Suprapubic skin (tissue), 4 donors: ENCODE data around the gene CEP70.

Source experiments
- CTCF ChIP-seq, 2 donors: fragments of 200-600 bp in 1 of 2; fragments of 450-650 bp in 1 of 2; sonication (generic) in 1 of 2; IDR thresholded peaks; one replicate each; pipeline ENCODE4 v1.5.1; 2016 to 2019; ENCODE audit warnings: antibody characterized with exemption in 2 of 2, mild to moderate bottlenecking in 1 of 2, moderate library complexity in 1 of 2
- EP300 ChIP-seq: sonication (generic); formaldehyde crosslinking; IDR thresholded peaks from one replicate; pipeline ENCODE4 v1.6.1; 2017; ENCODE audit warnings: antibody characterized with exemption
- POLR2A ChIP-seq, 2 donors: fragments of 450-650 bp; IDR thresholded peaks; one replicate each; pipeline ENCODE4 v1.6.1; 2017; ENCODE audit warnings: antibody characterized with exemption in 2 of 2, mild to moderate bottlenecking in 2 of 2, moderate library complexity in 2 of 2
- POLR2AphosphoS5 ChIP-seq, 3 donors: sonication (generic); formaldehyde crosslinking; IDR thresholded peaks; one replicate each; pipeline ENCODE4 v1.6.1; 2017; ENCODE audit warnings: antibody characterized with exemption in 3 of 3

- TF ChIP-seq CTCF (IDR thresholded peaks at IDR 0.05) = no peak
- no peak for TF ChIP-seq POLR2AphosphoS5 (IDR thresholded peaks at IDR 0.05)
- no peak for TF ChIP-seq POLR2A (IDR thresholded peaks at IDR 0.05)
- TF ChIP-seq EP300 = no peak
These were observed 133.4 kb downstream of the CEP70 start for GRCh38 chr3:138460536-138461205.
